GM19397 (cell line): ENCODE measurements around the gene CLIP1.

Source experiments
- ATAC-seq: cut with Tn5 transposase; IDR thresholded peaks from one replicate; pipeline ENCODE4 v1.9.1; 2021; ENCODE audit warnings: mild to moderate bottlenecking, moderate library complexity; ENCODE audit not compliant: unreplicated experiment

The CLIP1 gene

GRCh38 chr12:122322501-122322900 is 100.0 kb downstream of the CLIP1 start:
- ATAC-seq: no peak

- ATAC-seq: no peak
These were observed 103.6 kb downstream of the CLIP1 start for GRCh38 chr12:122318607-122319605.

GRCh38 chr12:122312926-122313325 is 109.5 kb downstream of the CLIP1 start:
- no peak for ATAC-seq

- ATAC-seq: no peak
These were observed 110.8 kb downstream of the CLIP1 start for GRCh38 chr12:122311696-122312095.

GRCh38 chr12:122310626-122311333 is 111.7 kb downstream of the CLIP1 start:
- ATAC-seq: no peak

- ATAC-seq: no peak
These were observed 112.8 kb downstream of the CLIP1 start for GRCh38 chr12:122309564-122310121.

- no peak for ATAC-seq
These were observed 113.7 kb downstream of the CLIP1 start for GRCh38 chr12:122308811-122309210.

GRCh38 chr12:122306407-122306806 is 116.1 kb downstream of the CLIP1 start:
- no peak for ATAC-seq

GRCh38 chr12:122304924-122305323 is 117.5 kb downstream of the CLIP1 start:
- no peak for ATAC-seq

- ATAC-seq: no peak
These were observed 119.4 kb downstream of the CLIP1 start for GRCh38 chr12:122303068-122303467.

- ATAC-seq: no peak
These were observed 124.3 kb downstream of the CLIP1 start for GRCh38 chr12:122298071-122298748.

GRCh38 chr12:122297494-122297893 is 125.0 kb downstream of the CLIP1 start:
- ATAC-seq: no peak

GRCh38 chr12:122295877-122296276 is 126.6 kb downstream of the CLIP1 start:
- no peak for ATAC-seq

- ATAC-seq: no peak
These were observed 129.4 kb downstream of the CLIP1 start for GRCh38 chr12:122293081-122293480.

GRCh38 chr12:122291431-122291830 is 131.0 kb downstream of the CLIP1 start:
- no peak for ATAC-seq

GRCh38 chr12:122283680-122284079 is 138.8 kb downstream of the CLIP1 start:
- no peak for ATAC-seq

GRCh38 chr12:122282061-122282460 is 140.4 kb downstream of the CLIP1 start:
- no peak for ATAC-seq

GRCh38 chr12:122276242-122276641 is 146.2 kb downstream of the CLIP1 start:
- ATAC-seq: no peak

- ATAC-seq: no peak
These were observed 147.0 kb downstream of the CLIP1 start for GRCh38 chr12:122275459-122275858.

- ATAC-seq: peak; percentile 95
These were observed 156.1 kb downstream of the CLIP1 start, which contains the start of gene VPS33A for GRCh38 chr12:122266230-122266901. VPS33A (minus strand) TSS chr12:122266494; CDS start chr12:122266408, 86 bp downstream.
